Ishikawa (cell line): ENCODE data around the gene VARS1.

Experiments used
- CEBPB ChIP-seq: IDR thresholded peaks from 2 replicates; pipeline ENCODE4 v1.6.1; 2012
- CREB1 ChIP-seq: IDR thresholded peaks from 2 replicates; pipeline ENCODE4 v1.6.1; 2012; ENCODE audit warnings: low read depth
- EGR1 ChIP-seq: IDR thresholded peaks from 2 replicates; pipeline ENCODE4 v1.6.1; 2012
- EP300 ChIP-seq: IDR thresholded peaks from 2 replicates; pipeline ENCODE4 v1.6.1; 2012; ENCODE audit warnings: borderline replicate concordance
- FOXM1 ChIP-seq: IDR thresholded peaks from 2 replicates; pipeline ENCODE4 v1.6.1; 2012; ENCODE audit warnings: low read depth, borderline replicate concordance
- NFIC ChIP-seq: IDR thresholded peaks from 2 replicates; pipeline ENCODE4 v1.6.1; 2012
- RAD21 ChIP-seq: IDR thresholded peaks from 2 replicates; pipeline ENCODE4 v1.6.1; 2012; ENCODE audit warnings: low read depth
- TAF1 ChIP-seq: IDR thresholded peaks from 2 replicates; pipeline ENCODE4 v1.6.1; 2012; ENCODE audit warnings: low read depth, mild to moderate bottlenecking
- TCF12 ChIP-seq: IDR thresholded peaks from 2 replicates; pipeline ENCODE4 v1.6.1; 2012; ENCODE audit warnings: low read depth
- TEAD4 ChIP-seq: IDR thresholded peaks from 2 replicates; pipeline ENCODE4 v1.6.1; 2012
- YY1 ChIP-seq: IDR thresholded peaks from 2 replicates; pipeline ENCODE4 v1.6.1; 2012; ENCODE audit warnings: low read depth
- ZBTB7A ChIP-seq: IDR thresholded peaks from 2 replicates; pipeline ENCODE4 v1.6.1; 2012; ENCODE audit warnings: low read depth
- TF ChIP-seq, protein P1 (sequence below): IDR thresholded peaks from 2 replicates; pipeline ENCODE4 v1.6.1; 2012
- TF ChIP-seq, protein P2 (sequence below): IDR thresholded peaks from 2 replicates; pipeline ENCODE4 v1.6.1; 2012; ENCODE audit warnings: low read depth, mild to moderate bottlenecking
- TF ChIP-seq, protein P3 (sequence below): IDR thresholded peaks from 2 replicates; pipeline ENCODE4 v1.6.1; 2012

VARS1 gene

DNA sequence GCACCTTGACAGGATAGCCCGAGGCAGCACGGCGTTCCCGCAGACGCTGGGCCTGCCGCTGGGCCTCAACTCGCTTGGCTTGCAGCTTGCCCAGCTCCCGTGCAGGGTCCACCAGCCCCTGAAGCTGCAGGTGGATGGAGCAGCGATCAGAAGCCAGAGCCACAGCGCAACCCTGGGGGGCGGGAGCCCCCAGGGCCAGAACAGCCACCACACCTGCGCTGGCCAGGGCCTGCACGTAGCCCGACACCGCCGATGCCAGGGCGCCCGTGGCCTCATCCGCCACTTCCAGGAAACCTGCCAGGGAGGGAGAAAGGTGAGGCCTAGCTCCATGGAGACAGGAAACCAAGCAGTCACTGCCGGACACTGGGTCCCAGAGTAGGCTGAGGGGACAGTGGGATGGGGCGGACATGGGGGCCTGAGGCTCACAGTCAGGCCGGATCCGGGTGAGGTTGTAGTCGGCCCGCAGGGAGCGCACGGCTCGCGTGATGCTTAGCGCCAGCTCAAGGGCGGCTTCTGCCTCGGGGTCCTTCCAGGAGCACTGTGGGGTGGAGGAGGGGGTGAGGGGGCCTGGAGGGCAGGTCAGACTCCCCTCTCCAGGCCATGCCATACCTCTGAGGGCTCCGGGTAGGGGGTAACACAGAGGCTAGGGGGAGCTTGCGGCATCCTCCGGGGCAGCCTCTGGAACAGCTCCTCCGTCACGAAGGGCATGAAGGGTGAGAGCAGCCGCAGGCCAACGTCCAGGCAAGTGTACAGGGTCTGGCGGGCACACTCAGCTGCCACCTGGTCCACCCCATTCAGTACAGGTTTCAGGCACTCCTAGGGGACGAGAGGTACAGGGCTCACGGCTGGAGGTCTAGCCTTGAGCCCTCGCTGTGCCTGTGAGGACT is 16.3 kb downstream of the VARS1 start:
- no peak for TF ChIP-seq TAF1
- TF ChIP-seq ZBTB7A, result no peak
- TF ChIP-seq EP300, result no peak
- TF ChIP-seq, protein P1, sequence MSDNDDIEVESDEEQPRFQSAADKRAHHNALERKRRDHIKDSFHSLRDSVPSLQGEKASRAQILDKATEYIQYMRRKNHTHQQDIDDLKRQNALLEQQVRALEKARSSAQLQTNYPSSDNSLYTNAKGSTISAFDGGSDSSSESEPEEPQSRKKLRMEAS, result no peak
- no peak for TF ChIP-seq TCF12
- no peak for TF ChIP-seq YY1
- TF ChIP-seq FOXM1, result no peak
- TF ChIP-seq, protein P2, sequence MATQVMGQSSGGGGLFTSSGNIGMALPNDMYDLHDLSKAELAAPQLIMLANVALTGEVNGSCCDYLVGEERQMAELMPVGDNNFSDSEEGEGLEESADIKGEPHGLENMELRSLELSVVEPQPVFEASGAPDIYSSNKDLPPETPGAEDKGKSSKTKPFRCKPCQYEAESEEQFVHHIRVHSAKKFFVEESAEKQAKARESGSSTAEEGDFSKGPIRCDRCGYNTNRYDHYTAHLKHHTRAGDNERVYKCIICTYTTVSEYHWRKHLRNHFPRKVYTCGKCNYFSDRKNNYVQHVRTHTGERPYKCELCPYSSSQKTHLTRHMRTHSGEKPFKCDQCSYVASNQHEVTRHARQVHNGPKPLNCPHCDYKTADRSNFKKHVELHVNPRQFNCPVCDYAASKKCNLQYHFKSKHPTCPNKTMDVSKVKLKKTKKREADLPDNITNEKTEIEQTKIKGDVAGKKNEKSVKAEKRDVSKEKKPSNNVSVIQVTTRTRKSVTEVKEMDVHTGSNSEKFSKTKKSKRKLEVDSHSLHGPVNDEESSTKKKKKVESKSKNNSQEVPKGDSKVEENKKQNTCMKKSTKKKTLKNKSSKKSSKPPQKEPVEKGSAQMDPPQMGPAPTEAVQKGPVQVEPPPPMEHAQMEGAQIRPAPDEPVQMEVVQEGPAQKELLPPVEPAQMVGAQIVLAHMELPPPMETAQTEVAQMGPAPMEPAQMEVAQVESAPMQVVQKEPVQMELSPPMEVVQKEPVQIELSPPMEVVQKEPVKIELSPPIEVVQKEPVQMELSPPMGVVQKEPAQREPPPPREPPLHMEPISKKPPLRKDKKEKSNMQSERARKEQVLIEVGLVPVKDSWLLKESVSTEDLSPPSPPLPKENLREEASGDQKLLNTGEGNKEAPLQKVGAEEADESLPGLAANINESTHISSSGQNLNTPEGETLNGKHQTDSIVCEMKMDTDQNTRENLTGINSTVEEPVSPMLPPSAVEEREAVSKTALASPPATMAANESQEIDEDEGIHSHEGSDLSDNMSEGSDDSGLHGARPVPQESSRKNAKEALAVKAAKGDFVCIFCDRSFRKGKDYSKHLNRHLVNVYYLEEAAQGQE, result no peak
- no peak for TF ChIP-seq CEBPB
- TF ChIP-seq EGR1, result no peak
- no peak for TF ChIP-seq NFIC
- no peak for TF ChIP-seq TEAD4
- no peak for TF ChIP-seq CREB1
- TF ChIP-seq RAD21, result no peak
- TF ChIP-seq, protein P3, sequence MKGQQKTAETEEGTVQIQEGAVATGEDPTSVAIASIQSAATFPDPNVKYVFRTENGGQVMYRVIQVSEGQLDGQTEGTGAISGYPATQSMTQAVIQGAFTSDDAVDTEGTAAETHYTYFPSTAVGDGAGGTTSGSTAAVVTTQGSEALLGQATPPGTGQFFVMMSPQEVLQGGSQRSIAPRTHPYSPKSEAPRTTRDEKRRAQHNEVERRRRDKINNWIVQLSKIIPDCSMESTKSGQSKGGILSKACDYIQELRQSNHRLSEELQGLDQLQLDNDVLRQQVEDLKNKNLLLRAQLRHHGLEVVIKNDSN, result no peak

DNA sequence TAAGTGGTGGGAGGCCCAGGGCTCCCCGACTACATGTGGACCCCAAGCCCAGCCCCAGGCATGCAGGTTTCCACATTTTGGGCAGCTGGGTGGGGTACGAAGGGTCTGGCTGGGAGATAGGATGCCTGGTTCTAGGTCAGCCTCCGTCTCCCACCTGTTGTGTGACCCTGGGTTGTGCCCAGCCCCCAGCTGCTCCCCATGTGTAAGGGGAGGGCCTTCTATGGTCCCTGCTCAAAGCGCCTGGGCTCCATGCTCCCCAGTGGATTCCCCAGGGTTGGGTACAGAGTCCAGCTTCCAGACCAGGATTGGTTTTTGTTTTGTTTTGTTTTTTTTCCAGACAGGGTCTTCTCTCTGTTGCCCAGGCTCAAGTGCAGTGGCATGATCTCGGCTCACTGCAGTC is 17.4 kb downstream of the VARS1 start:
- TF ChIP-seq TEAD4 (no peak), CEBPB (no peak), ZBTB7A (no peak), RAD21 (no peak), NFIC (no peak), CREB1 (no peak), YY1 (no peak), TAF1 (no peak), EP300 (no peak)
- TF ChIP-seq, protein P1, result no peak
- TF ChIP-seq, protein P3, result no peak

DNA sequence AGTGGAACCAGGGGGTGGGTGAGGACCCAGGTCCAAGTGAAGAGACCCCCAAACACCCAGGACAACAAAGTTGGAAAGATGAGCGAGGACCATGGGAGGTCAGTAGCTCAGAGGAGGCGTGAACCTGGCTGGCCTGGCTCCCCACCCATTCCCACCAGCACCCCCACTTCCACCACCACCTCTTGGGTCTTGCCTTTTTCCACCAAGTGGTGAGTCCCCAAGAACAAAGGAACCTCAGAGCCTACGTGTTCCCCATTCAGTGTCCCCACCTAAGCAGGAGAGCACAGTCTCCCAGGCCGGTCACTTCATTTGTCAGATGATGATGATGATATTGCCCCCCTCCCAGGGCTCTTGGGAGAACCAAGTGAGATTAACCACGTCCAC is 17.9 kb downstream of the VARS1 start:
- TF ChIP-seq CEBPB, result no peak
- no peak for TF ChIP-seq EP300
- TF ChIP-seq TAF1, result no peak
- TF ChIP-seq CREB1, result no peak
- no peak for TF ChIP-seq FOXM1
- TF ChIP-seq, protein P1, result no peak
- no peak for TF ChIP-seq ZBTB7A
- no peak for TF ChIP-seq TEAD4
- TF ChIP-seq RAD21, result no peak

DNA sequence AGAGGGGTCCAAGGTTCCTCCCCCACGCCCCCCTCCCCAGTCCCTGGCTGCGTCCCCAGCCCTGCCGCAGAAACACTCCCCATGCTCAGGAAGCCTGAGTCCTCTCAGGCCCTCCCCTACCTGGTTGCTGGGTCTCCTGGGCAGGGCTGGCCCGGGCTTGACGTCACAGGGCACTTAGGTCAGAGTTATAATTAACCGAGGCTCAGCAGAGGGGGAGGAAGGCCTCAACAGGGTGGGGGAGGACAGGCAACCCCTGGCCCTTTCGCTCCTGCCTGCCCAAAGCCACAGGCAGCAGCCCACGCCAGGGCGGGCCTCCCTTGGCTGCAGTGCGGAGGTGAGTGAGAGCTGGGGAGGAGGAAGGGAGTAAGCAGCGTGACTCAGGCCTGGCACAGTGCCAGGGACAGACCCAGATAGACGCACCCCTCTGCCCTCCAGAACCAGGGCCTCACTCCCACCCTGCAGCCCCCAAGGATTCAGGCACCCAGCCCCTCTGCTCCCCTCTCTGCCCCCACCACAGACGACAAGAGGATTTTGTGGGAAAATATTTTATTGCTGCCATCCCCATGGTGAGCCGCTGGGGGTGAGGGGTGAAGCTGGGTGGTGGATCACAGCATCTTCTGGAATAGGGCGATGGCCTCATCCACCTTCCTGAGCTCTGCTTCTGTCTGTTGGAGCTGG is 18.4 kb downstream of the VARS1 start, which contains the start of gene VWA7:
VWA7 (minus strand) TSS at position 340 of the 678 bp plus-strand sequence. CDS start 549 bp downstream, outside the sequence.
- TF ChIP-seq NFIC (peak; percentile 93), ZBTB7A (0 out of 2 replicates have a peak, but pooled peaks have one; percentile 25), CEBPB (no peak), TAF1 (no peak), TEAD4 (no peak), EGR1 (peak; percentile 44; the same call in 1 of the 2 replicates), YY1 (no peak), RAD21 (no peak), FOXM1 (no peak), EP300 (no peak), CREB1 (no peak), TCF12 (no peak; the same call in 1 of the 2 replicates)
- TF ChIP-seq, protein P1, result peak; percentile 29; the same call in 1 of the 2 replicates
- TF ChIP-seq, protein P3, result peak; percentile 30; the same call in 1 of the 2 replicates

DNA sequence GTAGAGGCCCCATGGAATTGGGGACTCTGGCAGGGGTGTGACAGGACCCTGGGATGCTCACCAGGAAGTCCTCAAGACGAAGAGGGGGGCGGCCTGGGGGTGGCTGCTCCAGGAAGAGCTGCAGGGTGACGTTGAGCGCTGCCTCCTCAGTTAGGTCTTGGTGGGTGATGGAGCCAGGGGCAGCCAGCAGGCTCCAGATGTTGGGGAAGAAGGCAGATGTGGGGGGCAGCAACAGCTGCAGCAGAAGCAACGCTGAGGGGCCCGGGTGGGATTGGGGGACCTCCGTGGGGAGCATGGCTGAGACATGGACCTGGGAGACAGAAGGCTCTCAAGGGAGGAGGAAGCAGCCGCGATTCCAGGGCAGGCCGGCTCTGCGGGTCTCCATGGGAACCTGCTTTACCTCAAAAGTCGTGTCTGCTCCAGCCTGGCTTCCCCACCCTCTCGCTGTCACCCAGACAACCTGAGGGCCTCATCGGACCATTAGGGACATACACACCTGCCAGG is 19.0 kb downstream of the VARS1 start:
- TF ChIP-seq RAD21 (no peak), FOXM1 (no peak), TEAD4 (no peak), EP300 (no peak)
- TF ChIP-seq, protein P3, result no peak
